ENCODE data around the gene MYBPH.
A peak's percentile ranks its signal among the peaks of the same experiment; 100 is the strongest.

Gene MYBPH

DNA sequence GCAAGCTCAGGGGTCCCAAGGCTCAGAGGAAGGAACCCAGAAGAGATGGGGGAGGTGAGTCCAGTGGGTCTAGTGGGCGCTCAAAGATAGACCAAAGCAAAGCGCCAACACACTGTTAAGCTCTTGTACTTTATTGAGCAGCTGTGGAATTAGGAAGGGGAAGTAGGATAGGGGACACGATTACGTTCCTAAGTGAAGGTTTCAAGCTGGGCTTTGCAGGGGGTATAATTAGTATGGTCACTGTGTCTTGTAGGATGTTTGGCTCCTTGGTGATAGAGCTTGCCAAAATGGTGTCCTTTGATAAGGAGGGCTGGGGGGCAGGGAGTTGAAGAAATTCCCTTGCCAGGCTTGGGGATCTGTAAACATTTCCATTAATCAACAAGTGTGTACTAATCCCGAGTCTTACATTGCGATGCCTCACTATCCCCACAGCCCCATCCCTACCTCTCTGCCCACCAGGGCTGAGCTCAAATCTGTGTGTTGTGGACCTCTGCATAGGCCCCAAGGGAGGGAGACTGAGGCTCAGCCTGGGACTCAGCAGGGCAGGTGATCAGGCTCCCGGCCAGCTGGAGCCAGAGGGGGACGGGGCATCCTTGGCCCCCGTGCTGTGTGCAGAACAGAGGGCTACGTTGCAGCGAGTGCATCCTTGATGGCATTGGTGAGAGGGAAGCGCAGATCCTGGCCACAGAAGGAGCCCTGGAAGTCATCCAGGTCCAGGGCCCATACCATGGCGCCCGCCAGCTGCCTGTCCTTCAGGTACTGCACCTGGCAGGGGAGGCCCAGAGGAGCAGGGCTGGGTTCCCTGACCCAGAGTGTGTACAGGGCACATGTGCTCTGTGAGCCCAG, 3.4 kb upstream of the MYBPH start:
- no peak for DNase-seq (ENCODE audit: low spot score)

DNA sequence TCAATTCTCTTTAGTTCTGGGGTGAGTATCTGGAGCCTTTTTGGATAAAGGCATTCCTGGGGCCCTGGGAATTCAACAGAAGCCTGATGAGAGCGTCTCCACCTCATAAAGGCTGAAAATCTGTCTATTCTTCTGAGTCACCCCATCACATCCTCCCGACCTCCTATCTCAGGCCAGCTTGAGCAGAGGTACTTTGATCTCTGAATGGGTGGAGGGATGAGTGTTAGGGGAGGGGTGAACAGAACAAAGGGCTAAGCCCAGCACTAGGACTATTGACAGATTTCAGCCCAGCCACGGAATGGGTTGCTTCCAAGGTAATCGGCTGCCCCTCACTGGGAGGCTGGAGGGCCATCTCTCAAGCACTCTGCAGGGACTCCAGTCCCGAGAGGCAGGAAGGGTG, 2.5 kb upstream of the MYBPH start:
- DNase-seq (ENCODE audit: low spot score) = peak; percentile 67

DNA sequence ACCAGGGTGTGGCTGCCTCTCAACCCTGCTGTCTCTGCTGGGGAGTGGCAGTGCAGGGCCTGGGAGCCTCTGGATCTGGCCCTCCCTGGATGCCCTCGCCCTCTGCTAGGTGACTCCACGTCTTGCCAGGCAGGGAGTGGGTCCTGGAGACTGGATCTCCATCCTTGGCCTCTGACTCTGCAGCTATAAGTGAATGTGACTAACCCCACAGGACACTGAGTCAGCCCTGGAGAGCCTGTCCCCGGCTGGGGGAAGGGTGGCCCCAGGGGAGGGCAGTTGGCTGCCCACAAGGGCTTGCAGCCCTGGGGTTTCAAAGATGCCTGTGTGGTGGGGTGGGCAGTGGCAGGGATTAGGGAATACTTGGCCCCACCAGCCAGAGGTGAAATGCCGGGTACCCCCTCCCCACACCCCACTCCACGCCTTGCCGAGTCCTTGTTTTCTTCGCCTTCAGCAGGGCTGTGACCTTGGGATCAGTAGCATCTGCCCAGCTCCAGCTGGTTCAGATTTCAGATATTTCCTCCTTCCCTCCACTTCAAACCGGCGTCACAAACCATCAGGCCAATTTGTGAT, 1.9 kb upstream of the MYBPH start:
- peak; percentile 90 for DNase-seq (ENCODE audit: low spot score)

DNA sequence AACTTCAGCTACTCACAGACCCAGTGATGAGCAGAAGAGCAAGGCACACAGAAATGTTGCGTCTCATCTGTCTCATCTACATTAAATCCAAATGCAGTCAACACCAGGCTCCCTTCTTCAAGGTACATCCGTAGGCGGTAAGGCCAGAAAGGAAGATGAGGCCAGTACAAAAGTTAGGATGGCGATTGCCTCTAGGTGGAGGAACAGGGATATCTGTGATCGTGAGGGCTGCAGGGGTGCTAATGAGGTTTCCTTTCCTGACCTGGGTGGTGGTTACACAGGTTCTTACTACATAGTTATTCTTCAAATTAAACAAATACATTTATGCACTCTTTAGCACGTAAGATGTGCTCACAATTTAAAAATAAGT, 1.4 kb upstream of the MYBPH start:
- no peak for DNase-seq (ENCODE audit: low spot score)

DNA sequence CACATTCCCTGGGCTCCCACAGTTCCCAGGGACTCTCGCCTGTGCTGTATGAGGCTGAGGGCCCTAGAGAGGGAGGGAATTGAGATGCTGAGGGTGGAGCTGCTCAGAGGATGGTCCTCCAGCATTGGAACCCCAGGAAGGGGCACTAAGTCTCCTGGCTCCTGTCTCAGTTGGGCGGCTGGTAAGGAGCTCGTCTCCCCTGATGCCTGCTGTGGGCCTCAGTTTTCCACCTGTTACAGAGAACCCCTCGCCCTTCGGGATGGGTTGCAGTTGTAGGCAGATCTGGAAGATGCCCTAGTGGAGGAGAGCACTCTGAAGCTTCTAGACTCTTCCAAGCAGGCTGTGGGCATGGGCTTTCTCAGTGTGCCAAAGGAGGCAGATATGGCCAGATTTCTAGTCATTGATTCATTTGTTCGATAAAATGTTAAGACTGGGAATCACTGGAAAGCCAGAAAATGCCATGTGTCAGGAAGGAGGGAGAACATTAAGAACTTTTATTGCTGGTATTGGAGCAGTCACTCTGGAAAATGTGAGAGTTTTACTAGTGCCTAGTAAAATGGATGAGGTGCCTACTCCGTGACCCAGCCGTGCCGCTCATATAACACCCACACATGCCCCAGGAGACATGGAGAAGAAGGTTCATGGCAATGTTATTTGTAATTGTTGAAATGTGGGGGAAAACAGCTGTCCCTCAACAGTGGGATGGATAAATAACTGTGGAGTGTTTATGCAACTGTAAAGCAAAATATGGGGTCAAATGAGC, 828 bp upstream of the MYBPH start:
- DNase-seq (ENCODE audit: low spot score) = no peak

DNA sequence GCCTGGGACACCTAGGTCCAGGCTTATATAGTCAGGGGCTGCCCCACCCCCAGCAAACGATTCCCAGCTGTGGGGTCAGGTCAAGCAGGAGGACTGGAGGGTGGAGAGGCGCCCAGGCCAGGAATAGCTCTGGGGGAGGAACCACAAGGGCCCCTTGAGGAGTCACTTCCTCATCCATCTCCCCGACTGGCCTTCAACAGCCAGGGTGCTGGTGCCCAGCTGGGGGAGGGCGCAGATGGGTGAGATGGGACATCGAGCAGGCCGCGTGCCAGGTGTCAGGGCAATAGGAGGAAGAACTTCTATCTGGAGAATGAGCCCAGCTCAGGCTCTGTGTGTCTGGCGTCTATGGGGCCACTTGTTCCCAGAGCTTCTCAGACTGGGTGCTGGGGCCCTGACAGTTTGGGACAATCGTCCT, 208 bp upstream of the MYBPH start:
- DNase-seq (ENCODE audit: low spot score) = no peak

DNA sequence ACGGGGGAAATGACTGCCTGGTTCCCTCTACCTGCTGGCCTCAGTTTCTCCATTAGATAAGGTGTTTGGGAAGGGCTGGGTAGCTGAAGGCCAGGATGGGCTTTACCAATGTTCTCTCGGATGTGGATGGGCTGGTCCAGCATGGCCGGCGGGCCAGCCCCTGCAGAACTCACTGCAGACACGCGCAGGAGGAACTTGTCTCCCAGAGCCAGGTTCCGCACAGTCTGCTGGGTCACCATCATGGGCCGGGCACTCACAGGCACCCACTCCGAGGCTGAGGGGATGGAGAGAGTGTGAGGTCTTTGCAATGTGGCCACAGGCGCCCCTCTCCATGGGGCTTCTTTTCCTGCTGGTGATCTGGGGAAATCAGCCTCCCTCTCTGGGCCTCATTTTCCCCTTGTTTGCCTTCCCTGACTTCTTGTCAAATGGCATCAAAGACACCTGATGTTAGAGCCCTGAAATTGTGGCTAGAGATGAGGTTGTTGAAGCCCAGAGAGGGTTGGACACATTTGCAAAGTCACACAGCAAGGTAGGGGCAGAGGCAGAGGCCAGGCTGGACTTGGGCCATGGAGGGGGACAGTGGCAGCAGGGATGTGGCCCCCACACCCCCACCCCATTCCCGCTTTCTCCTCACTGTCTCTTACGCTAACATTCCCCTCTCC, 1.2 kb downstream of the MYBPH start:
- DNase-seq (ENCODE audit: low spot score) = no peak

DNA sequence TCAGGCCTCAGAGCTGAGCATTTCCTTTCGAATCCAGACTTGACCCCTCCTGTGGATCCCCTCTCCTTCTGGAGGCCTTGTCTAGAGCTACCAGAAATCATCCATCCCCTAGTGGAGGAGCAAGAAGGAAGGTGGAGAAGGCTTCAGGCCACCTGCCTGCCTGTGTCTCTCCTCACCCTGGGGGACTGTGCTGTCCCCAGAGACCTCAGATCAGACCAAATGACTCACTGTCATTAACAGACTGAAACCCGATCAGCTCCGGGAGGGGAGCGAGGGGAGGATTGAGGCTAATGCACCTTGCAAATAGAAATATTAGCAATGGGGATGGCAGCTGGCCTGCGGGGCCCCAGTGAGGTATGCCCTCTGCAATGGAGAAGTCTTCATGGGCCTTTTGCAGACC, 2.1 kb downstream of the MYBPH start:
- DNase-seq (ENCODE audit: low spot score) = no peak

DNA sequence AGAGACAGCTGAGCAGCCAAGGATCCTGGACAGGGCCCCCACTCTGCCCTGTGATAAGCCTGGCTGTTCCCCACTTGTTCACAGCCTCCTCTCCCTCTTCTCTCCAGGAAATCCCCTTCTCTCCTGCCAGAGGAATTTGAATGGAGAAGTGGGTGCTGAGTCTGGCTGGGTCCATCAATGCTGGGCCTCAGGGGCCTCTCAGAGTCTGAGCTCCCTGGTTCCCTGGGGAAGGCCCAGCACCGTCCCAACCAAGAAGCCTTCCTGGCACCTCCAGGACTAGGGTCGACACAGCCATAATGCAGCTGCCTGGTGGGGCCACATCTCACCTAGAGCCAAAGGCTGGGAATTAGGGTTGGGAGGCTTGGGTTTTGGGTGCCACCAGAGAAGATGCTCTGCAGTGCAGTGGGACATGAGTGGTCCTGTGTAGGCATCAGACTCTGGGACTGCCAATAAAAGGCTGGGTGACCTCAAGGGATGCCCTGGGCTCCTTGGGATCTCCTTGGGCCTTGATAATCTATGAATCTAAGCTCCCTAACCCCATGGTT, 2.5 kb downstream of the MYBPH start:
- no peak for DNase-seq (ENCODE audit: low spot score)

DNA sequence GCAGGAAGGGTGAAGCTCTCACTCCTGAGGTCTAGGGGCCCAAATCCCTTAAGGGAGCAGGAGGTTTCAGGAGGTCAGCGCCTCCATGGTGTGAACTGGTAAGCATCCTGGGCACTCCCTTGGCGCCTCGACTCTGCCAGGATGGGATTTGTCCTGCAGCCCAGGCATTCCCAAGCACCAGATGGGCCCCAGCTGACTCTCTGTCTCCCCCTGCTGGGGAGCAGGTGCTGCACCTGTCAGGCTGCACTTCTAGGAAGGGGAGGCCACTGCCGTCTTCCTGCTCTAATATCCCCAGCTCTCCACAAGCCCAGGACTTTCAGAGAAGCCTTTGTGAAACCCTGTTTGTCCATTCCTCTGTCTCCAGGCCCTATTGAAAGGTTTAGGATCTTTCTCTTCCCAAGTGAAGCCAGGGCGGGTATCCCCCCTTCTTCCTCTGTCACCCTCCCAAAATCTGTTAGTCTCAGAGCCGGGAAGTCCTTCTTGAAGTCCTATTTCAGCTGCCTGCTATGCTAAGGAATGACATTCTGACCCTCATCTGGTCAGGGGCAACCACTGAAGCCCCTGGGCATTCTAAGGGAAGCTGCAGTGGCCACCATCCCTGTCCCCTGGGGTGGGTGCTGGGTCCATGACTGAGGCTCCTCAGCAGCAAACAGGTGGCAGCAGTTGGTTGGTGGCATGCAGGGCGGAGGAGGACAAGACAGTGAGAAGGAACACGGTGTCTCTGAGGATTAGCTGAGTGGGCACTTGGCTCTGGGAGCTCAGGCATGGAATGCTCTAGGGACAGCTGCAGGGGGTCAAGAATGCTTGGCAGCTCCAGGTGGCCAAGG, 3.2 kb downstream of the MYBPH start:
- peak; percentile 63 for DNase-seq (ENCODE audit: low spot score)

DNA sequence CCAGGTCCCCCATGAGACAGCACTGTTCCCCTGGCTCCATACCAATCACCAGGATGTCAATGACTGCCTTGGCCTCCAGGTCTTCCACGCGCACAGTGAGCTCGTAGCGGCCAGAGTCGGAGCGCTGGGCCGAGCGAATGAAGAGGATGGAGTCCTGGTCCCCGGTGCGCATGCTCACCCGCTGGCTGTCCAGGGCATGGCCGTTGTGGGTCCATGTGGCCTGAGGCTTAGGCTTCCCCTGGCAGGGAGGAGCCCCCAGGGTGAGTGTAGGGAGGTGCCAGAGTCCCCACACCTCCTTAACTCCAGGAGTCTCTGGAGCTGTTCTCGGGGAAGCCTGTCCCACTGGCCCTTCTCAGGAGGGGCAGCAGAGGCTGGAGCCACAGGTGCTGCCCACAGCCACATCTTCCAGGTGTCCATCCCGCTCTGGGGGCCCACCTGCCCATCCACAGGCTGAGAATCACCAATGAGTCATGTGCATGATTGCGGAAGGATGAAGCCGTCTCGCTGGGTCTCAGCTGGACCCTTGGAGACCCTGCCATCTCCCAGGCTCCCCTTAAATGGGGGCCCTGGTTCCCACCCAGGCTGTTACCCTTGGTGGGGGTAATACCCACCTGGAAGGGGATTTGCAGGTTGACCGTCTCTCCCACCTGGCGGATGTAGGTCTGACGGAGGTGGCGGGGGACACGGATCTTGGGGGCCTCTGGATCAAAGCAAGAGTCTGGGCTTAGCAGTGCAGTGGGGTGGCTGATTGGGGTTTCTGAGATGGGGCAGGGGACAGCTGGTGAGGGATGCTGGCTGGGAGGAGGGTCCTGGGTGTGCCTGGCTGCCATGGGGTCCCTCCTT, 4.1 kb downstream of the MYBPH start:
- no peak for DNase-seq (ENCODE audit: low spot score)

DNA sequence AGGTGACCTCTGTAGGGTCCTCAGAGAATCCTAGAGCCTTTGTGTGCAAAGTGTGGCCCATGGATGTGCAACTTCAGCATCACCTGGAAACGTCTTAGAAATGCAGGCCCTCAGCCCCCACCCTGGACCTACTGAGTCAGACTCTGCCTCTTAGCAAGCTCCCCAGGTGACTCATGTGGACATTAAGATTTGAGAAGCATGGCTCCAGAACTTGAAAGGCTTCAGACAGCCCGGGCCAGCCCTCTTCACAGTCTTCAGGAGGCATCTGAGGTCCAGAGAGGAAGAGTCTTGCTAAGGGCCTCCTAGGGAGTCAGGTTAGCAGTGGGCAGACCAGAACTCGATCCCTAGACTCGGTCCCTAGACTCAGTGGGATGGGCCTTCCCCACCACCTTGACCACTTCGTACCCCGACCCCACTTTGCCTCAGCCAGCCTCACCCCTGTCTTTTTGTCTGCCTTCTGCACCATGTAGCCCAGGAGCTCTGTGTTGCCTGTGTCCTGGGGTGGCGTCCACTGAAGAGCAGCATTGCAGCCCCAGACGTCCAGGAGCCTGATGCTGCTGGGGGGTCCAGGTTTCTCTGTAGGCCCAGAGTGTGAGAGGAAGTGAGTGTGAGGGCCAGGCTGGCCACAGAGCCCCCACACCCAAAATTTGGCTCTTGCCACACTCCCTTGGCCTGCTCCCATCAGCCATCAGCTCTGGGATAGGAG, 4.8 kb downstream of the MYBPH start:
- no peak for DNase-seq (ENCODE audit: low spot score)

DNA sequence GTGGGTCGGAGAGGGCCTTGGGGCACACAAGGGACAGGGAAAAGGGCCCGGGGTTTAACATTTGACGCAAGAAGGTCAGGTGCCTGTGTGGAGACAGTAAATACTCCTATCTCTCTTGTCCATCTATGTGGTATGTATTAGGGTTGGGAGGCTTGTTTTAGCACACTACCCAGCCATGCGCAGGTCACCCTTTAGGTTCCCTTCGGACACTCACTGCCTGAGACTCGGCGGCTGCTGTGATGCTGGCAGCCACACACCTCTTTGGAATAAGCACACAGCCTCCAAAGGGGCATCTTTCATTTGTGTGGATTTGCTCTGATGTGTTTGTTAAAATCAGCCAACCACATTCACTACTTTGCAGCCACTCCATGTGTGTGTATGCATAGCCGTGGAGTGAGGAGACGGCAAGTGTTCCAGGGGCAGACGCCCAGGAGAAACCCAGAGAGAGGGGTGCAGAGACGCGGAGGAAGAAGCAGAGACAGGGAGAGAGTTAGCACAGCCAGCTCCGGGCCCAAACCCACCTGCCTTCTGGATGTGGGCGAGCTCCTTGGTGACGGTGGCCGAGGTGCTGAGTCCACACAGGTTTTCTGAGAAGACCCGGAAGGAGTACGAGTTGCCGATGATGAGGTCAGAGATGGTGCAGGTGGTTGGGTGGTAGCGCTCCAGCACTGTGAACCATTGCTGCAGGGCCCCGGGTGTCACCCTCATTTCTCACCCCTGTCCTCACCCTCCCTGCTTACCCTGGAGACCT, 5.7 kb downstream of the MYBPH start:
- DNase-seq (ENCODE audit: low spot score) = no peak

DNA sequence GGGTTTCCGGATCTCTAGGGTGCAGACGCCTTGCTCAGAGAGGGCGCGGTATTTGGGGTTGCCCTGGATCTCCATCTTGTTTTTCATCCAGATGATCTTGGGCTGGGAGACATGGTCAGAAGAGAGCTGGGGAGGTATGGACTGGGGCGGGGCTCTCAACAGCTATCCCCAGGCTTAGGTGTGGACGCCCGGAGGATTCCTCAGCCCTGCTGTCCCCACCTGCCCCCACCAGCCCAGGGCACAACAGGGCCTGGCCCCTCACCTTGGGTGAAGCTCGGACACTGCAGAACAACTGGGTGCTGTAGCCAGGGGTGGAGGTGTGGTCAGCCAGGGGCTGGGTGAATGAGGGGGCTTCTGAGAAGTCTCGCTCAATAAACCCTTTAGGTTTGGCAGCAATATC, 6.6 kb downstream of the MYBPH start:
- DNase-seq (ENCODE audit: low spot score) = no peak

DNA sequence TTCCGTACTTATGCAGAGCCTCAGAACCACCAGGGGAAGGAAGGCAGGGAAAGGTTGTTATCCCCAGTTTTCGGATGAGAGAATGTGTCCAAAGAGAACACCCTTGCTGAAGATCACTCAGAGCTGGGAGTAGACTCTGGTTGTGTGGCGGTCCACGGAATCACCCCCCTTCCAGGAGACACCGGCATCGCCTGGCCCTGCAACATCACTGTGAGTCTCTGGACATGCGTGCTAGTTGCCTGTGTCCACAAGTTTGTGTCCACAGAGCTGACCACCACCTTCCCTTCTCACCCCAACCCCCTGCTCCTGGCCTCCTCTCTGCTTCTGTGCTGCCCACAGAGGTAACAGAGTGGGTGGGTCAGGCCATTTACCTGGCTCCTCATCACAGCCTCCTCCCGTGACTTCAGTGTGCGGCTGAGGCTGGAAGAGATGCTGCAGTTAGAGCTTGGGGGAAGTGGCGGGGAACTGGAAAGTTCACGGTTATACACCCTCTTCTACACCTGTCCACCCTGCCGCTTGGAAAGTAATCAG, 7.3 kb downstream of the MYBPH start:
- no peak for DNase-seq (ENCODE audit: low spot score)

DNA sequence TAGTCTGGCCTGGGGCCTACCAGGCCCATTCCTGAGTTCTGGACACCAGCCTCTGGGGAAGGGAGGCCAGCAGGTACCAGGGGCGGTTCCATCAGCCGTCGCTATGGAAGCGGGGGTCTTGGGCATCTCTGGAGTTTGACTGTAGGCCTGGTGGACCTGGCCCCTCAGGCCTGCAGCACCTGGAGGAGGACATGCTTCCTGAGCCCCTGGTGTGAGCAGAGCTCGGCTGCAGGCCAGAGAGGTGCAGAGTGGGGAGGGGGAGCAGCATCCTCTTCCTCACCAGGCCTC, 7.8 kb downstream of the MYBPH start:
- DNase-seq (ENCODE audit: low spot score) = no peak

DNA sequence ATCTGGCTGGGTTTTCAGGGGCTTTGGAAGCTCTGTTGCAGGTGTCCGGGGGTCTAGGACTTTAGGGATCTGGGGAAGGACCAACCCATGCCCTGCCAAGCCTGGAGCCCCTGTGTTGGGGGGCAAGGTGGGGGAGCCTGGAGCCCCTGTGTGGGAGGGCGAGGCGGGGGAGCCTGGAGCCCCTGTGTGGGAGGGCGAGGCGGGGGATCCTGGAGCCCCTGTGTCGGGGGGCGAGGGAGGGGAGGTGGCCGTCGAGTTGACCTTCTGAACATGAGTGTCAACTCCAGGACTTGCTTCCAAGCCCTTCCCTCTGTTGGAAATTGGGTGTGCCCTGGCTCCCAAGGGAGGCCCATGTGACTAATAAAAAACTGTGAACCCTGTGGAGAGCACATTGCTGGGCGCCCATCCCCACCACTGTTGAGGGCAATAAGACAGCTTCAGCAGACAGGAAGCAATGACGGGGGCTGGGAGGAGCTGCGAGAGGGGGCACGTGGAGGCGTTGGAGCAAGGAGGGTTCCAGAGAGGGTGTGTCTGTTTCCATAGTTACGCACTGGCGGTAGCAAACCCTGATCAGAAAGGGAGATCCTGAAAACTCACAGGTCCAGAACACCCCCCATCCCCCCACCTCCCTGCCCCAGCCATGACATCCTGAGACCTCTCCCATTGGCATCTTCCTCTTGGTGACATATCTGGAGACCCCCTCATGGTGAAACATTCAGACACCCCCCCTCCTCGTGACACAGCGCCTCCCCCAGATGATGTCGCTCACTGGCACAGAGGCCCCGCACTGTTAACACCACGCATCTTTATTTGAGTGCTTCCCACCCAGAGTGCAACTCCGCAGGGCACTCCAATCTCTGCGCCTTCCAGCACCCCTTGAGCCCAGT, 8.4 kb downstream of the MYBPH start:
- no peak for DNase-seq (ENCODE audit: low spot score)

Measured in kidney capillary endothelial cell (primary cell).